Stimulated activated naive CD4-positive, alpha-beta T cell (primary cell): ENCODE data around the gene CACNB3.

ENCODE experiments used
- DNase-seq, 6 experiments: peaks; one replicate each; lab custom pipeline; 2025; lab: John Stamatoyannopoulos, UW

Gene CACNB3

GRCh38 chr12:48817873-48818830, at the start of gene CACNB3:
TSS of gene CACNB3 (plus strand) at chr12:48818496. CDS start at chr12:48818930, 434 bp downstream.
- DNase-seq = peak; percentile 52 to 76 (median 70)

- DNase-seq = no peak
Measured at GRCh38 chr12:48768736-48769135, 49.6 kb upstream of the CACNB3 start.

- no peak for DNase-seq
Measured at GRCh38 chr12:48770756-48771155, 47.5 kb upstream of the CACNB3 start.

- no peak for DNase-seq
Measured at GRCh38 chr12:48771588-48772112, 46.6 kb upstream of the CACNB3 start.

GRCh38 chr12:48773686-48774085, 44.6 kb upstream of the CACNB3 start:
- no peak for DNase-seq

- DNase-seq = no peak
Measured at GRCh38 chr12:48774516-48774915, 43.8 kb upstream of the CACNB3 start.

GRCh38 chr12:48775299-48775698, 43.0 kb upstream of the CACNB3 start:
- no peak for DNase-seq

GRCh38 chr12:48775991-48776649, 42.2 kb upstream of the CACNB3 start:
- no peak for DNase-seq

- DNase-seq = no peak
Measured at GRCh38 chr12:48776956-48777355, 41.3 kb upstream of the CACNB3 start.

GRCh38 chr12:48777501-48778400, 40.5 kb upstream of the CACNB3 start:
- no peak for DNase-seq

GRCh38 chr12:48779869-48780268, 38.4 kb upstream of the CACNB3 start:
- DNase-seq = no peak

GRCh38 chr12:48780381-48781025, 37.8 kb upstream of the CACNB3 start:
- DNase-seq = no peak

- no peak for DNase-seq
Measured at GRCh38 chr12:48781750-48782456, 36.4 kb upstream of the CACNB3 start.

GRCh38 chr12:48782457-48783395, 35.6 kb upstream of the CACNB3 start:
- no peak for DNase-seq

- DNase-seq = no peak
Measured at GRCh38 chr12:48783432-48783831, 34.9 kb upstream of the CACNB3 start.

- no peak for DNase-seq
Measured at GRCh38 chr12:48786591-48787544, 31.4 kb upstream of the CACNB3 start.

GRCh38 chr12:48787791-48788523, 30.3 kb upstream of the CACNB3 start:
- DNase-seq = no peak

GRCh38 chr12:48788524-48788853, 29.8 kb upstream of the CACNB3 start:
- DNase-seq = no peak
